HG02970 (cell line): ENCODE measurements around the gene ADAMTS17.

Experiments
- ATAC-seq: cut with Tn5 transposase; IDR thresholded peaks from one replicate; pipeline ENCODE4 v1.9.1; 2021; ENCODE audit warnings: mild to moderate bottlenecking, moderate library complexity, moderate number of reproducible peaks; ENCODE audit not compliant: unreplicated experiment, low FRiP score

The ADAMTS17 gene

DNA sequence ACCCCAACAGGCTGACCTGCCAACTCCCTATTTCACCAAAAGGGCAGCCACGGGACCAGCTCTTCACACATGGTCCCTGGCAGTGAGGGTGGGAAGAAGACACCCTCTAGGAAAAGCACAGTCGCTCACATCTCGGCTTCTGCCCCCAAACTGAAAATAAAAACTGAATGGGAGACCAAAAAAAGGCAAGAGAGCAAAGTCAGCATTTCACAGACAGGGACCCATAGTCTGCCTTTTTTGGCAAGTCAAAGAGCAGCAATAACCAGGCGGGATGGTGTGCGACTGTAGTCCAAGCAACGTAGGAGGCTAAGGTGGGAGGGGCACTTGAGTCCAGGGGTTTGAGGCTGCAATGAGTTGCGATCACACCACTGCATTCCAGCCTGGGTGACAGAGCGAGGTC is 154.1 kb downstream of the ADAMTS17 start:
- ATAC-seq: no peak

DNA sequence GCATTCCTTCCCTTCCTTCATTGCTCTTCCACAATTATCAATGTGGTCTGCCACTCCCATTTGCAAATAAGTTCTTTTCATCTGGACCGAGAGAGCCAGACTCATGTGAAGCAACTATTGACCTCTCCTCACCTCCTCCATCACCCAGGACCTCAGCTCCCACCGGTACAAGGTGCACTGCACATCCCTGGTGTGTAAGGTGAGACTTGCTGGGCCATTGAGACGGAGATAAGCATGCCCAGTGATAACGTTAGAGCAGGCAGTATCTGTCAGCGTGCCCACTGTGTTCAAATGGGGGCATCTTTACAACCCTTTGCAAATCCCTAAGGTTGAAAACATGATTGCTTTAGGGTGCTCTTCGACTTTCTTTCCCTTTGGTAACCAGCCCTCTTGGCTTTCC is 154.8 kb downstream of the ADAMTS17 start:
- no peak for ATAC-seq

DNA sequence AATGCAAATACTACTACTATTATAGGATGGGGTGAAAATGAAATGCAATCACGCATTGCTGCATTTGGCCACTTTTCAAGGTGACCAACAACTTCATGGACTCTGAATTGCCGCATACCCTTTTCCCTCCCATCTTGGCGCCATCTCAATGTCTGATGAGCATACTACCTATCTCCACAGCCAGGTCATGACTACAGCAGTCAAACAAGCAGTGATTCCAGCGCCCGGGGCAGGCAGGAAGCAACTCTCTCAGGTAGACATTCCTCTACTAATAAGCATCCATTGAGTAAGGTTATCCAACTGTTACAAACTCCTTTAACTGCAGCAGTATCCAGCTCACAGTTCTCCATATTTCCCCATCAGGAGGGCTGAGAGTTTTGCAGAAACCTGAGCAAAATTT is 155.4 kb downstream of the ADAMTS17 start:
- no peak for ATAC-seq

GRCh38 chr15:100183921-100184495 is 157.8 kb downstream of the ADAMTS17 start:
- ATAC-seq: no peak

DNA sequence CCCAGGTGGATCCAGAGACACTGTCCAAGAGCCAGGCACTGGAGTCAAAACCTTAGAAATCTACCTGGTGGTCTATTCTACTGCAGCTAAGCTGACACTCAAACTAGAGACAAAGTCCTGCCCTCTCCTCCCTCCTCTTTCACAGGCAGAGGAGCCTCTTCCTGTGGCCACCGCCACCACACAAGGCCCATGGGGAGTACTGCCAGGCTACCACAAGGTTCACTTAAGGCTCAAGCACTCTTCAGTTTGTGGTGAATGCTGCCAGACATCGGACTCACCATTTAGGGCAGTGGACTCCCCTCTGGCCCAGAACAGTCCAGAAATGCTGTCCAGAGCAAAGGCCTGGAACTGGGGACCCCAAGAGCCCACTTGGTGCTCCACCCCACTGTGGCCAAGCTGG is 160.9 kb downstream of the ADAMTS17 start:
- no peak for ATAC-seq

- no peak for ATAC-seq
These were observed 166.2 kb downstream of the ADAMTS17 start for GRCh38 chr15:100175406-100176114.

DNA sequence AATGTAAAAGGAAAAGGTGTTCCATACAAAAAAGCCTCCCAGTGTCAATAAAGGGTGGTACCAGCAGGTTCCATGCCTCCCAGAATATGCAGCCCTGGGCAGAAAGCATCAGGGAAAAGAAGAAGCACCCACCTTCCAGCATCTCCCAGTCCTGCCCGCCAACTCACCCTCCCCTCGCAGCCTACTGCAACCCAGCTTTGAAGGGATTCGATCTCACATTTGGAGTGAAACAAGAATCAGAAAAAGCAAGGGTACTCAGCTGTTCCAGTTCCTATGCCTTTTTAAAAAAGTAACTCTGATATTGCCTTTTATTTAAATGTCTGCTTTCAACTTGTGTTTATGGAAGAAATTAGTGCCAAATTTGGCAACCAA is 166.9 kb downstream of the ADAMTS17 start:
- no peak for ATAC-seq

DNA sequence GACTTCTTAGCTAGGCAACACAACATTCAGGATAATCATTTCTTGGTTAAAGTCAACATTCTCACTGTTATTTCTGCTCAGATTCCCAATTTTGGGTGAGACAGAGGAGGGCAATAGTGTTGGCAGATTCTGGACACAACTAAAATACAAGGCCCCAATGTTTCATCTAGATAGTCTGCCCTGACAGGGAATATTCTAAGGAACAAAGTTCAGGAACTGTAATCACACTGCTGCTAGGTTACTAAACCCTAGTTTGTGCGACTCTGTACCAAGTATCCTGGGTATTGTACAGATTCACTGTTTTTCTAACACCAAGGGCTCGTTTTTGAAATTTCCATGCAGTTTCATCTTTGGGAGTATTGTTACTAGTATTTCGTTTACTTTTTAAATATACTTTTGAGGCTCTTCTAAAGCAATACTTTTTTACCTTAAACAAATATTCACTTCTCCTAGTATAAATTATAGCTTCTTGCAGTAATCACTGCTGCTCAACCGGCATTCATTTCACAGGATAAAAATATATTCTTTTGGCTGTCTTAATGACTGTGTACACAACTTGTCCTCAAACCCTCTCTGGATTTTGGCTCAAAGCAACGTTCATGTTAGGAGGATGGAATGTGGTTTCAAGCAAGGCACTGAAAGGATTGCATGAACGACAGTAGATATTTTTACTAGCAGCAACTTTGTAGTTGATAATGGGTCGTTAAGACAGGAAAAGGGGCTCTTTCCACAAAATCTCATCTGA is 167.4 kb downstream of the ADAMTS17 start:
- no peak for ATAC-seq

DNA sequence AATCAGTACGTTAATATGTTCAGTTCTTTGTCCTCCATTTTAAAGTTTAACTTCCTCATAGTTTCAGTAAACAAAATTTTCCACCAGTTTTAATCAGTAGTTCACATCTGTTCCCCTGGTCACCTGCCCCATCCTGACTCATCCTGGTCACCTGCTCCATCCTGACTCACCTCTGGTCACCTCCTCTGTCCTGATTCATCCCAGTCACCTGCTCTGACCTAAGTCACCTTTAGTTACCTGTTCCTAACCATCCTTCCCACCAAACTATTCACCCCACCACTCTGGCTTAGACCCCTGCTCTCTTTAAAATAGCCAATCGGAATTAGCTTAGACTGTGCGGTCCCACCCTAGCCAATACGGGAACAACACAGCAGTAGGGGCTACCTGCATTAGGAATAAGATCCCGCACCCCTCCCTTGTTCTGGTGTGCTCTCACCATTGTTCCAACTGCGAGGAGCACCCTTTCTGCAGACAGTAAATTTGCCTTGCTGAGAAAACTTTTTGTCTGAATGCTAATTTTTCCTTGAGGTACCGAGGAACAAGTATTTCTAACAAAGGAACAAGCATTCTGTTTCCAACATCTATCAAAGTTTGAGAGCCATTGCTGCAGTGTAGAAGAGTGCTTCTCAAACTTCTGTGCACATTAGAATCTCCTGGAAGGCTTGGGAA is 169.3 kb downstream of the ADAMTS17 start:
- no peak for ATAC-seq

DNA sequence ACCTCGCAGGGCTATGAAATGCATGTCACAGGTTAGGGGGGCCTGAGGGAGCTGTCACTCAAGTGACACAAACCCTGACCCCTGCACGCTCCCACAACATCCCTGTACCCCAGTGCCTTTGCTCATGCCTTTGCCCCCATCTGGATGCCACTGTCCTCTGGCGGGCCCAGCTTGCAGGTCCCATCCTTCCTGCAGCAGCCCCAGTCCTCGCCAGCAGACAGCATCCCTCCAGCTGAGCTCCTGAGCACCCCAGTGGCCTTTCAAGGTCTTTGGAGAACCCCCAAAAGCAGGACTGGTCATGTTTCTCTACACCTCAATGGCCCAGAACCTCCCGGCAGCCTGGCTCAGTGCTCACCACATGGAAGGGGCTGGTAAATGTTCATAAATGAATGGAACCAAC is 170.4 kb downstream of the ADAMTS17 start:
- ATAC-seq: no peak

GRCh38 chr15:100170291-100171210 is 171.2 kb downstream of the ADAMTS17 start:
- ATAC-seq: no peak

DNA sequence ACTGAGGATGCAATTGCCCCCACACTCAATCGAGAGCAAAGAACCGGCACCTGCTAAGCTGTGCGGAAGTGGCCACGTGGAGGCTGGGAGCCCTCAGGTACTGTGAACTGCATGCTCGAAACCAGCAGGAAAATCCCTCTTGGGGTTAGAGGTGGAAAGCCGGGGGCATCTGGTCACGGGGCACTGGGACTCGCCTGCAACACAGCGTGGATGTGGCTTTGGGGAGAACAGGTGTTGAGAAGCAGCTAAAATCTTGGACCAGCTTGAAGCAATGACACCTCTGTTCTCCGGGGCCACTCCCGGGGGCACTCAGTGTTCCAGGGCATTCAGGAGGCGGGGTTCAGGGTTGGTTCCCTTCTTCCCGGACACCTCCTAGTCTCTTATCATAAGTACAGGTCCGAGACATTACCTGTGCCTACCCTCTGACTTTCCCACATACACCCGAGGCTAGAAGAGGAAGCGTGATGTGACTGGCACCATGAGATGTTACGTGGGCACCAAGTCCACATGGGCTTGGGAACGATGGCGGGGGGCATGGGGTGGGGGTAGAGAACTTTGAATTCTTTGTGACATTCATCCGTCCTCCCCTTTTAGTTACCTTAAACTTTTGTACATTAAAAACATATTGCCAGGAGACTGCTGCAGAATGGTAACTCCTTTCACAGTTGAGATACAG is 172.0 kb downstream of the ADAMTS17 start:
- no peak for ATAC-seq

- no peak for ATAC-seq
These were observed 173.0 kb downstream of the ADAMTS17 start for GRCh38 chr15:100168787-100169186.

- ATAC-seq: no peak
These were observed 173.8 kb downstream of the ADAMTS17 start for GRCh38 chr15:100167884-100168375.

GRCh38 chr15:100166313-100166712 is 175.5 kb downstream of the ADAMTS17 start:
- ATAC-seq: no peak

GRCh38 chr15:100163961-100164360 is 177.8 kb downstream of the ADAMTS17 start:
- ATAC-seq: no peak

- no peak for ATAC-seq
These were observed 180.8 kb downstream of the ADAMTS17 start for GRCh38 chr15:100160953-100161352.

DNA sequence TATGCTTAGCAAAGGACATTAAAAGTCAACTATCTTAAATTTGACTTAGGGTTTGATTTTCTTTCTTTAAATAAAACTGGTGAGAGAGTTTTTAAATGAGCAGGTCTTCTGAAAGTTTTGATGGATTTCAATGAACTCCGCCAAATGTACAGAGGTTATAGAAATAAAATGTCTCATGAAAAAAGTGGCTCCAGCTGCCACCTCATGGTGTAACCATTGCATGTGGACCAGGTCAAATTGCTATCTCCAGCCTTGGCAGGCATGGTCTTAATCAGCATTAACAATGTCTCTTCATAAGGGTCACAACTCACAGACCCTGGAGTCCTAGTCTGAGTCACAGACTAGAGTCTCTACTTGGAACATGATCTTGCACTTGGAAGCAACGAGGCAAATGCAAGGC is 182.3 kb downstream of the ADAMTS17 start:
- ATAC-seq: no peak

GRCh38 chr15:100158356-100158755 is 183.4 kb downstream of the ADAMTS17 start:
- no peak for ATAC-seq
